T-helper 1 cell (primary cell): ENCODE measurements around the gene IGFBP1.
"Not testable (repeated sequence)": the region's sequence is repeated elsewhere in the genome, so short reads cannot be mapped to it uniquely, and the experiment has no call there.

Source experiments
- DNase-seq, 5 donors: peaks; one replicate each; pipeline ENCODE4 v3.0.0-alpha.2; 2012 to 2020
- total RNA-seq, 4 donors: gene quantifications; one replicate each; lab custom pipeline; 2026; lab: John Stamatoyannopoulos, UW

The IGFBP1 gene
- total RNA-seq, result 0 reads per million in 4 donors

DNA sequence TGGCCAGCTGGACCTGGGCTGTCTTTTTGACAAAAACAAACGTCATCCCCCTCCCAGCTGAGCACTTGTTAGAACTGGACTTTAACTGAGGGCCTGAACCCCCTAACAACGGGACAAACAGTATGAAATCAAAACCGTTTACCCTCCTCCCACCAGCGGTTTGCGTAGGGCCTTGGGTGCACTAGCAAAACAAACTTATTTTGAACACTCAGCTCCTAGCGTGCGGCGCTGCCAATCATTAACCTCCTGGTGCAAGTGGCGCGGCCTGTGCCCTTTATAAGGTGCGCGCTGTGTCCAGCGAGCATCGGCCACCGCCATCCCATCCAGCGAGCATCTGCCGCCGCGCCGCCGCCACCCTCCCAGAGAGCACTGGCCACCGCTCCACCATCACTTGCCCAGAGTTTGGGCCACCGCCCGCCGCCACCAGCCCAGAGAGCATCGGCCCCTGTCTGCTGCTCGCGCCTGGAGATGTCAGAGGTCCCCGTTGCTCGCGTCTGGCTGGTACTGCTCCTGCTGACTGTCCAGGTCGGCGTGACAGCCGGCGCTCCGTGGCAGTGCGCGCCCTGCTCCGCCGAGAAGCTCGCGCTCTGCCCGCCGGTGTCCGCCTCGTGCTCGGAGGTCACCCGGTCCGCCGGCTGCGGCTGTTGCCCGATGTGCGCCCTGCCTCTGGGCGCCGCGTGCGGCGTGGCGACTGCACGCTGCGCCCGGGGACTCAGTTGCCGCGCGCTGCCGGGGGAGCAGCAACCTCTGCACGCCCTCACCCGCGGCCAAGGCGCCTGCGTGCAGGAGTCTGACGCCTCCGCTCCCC lies at the start of gene IGFBP1:
IGFBP1 (plus strand) TSS at position 304 of the 808 bp plus-strand sequence; CDS start at position 469, 165 bp downstream.
- DNase-seq, result no peak

DNA sequence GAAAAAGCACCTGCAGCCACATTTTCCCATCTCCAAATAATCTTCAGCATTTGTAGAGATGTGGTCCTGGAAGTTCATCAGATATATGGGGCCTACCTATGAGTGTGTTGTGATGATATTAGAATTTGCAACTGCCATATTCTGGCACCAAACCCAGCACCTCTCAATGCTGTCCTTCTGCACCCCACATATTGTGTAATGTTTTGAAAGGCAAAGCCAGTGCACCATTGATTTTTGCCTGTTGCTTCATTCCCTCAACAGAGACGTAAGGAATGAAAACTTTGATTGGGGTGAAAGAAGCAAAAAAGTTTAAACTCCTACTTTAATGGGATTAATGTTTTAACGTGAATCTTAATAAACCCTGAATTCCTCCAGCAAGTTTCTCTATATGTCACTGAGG lies 49.4 kb upstream of the IGFBP1 start:
- not testable (repeated sequence) for DNase-seq

DNA sequence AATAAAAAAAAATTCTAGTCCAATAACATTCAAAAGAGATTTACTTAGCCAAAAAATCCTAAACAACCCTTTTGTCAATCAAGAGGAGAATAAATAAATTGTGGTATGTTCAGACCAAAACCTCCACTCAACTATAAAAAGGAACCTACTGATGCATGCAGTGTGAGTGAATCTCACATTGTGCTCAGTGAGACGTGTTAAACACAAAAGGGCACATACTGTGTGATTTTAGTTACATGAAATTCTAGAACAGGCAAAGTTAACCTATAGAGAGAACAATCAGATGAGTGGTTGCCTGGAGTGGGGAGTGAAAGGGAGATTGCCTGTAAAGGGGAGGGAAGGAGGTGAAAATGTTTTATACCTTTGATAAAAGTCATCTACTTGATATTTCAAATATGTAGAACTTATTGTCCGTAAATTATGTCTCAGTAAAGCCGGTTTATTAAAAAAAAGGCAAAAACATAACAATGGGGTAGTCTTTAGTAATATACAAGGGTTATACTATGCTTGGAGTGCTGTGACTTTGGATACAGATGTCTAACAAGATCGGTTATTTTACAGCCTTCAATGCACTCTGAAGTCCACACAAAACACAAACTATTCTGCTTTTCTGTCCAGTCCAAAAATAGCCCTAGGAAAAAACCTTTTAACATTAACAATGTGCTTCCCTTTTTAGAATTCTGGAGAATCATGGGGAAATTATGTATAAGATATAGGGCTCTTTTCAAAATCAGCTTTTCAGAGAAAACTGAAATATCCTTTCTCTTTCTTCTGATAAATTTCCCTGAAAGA lies 46.2 kb upstream of the IGFBP1 start:
- not testable (repeated sequence) for DNase-seq

DNA sequence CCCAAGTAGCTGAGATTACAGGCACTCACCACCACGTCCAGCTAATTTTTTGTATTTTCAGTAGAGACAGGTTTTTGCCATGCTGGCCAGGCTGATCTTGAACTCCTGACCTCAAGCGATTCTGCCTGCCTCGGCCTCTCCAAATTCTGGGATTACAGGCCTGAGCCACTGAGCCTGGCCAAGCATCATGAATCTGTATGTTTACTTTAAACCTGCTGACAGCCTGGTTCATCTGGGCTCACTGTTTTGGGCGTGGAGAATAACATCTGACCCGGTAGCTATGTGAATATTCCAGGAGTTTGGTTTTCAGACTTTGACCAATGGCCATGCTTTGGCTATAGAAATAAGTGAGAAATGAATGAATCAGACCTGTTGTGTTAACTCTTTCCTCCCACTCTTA lies 41.8 kb upstream of the IGFBP1 start:
- DNase-seq, result not testable (repeated sequence)

DNA sequence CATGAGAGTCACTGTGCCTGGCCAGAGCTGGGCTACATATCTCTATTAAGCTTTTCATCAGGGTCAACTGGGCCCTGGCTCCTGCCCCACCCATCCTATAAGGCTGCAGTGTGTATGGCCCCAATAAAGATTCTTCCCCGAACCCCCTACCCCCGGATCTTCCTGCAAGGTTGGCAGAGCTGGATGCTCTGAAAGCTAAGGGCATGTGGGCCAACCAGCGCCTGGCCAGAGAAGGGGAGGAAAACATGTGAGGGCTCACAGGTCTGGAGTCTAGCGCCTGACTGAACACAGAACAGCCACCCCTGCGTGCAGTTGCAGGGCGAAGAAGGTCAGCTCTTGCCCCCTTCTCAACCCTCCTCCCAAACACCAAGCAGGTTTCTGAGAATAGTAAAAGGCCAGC lies 39.6 kb upstream of the IGFBP1 start:
- not testable (repeated sequence) for DNase-seq

DNA sequence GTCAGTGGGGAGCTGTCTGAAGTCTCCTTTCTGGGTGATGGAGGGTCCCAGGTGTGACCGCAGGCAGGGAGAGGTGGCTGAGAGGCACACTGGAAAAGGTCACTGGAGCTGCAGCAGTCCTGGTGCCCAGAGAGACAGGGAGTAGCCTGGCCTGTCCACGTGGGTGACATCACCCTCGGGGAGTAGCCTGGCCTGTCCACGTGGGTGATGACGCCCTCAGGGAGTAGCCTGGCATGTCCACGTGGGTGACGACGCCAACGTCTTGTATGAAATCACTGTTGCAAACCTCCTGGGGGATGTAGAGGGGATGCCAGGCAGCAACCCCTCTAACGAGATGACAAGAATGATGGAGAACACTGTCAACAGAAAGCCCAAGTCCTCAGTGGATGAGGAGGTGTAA lies 35.3 kb upstream of the IGFBP1 start:
- DNase-seq, result not testable (repeated sequence)

DNA sequence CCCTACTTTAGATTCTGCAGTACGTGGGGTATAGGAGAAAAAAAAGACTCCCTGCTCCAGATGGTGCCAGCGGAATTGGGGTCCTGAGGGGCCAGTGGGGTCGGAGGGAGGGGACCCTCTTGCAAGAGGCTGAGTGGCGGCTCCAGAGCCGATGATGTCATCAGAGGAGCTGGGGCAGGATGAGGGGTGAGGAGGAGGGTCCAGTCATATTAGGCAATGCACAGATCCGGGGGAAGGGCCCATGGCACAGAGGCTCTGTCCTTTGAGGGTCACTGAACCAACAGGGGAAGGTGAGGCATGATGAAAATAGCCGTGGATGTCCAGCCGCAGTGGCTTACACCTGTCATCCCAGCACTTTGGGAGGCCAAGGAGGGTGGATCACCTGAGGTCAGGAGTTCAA lies 34.8 kb upstream of the IGFBP1 start:
- DNase-seq, result not testable (repeated sequence)

DNA sequence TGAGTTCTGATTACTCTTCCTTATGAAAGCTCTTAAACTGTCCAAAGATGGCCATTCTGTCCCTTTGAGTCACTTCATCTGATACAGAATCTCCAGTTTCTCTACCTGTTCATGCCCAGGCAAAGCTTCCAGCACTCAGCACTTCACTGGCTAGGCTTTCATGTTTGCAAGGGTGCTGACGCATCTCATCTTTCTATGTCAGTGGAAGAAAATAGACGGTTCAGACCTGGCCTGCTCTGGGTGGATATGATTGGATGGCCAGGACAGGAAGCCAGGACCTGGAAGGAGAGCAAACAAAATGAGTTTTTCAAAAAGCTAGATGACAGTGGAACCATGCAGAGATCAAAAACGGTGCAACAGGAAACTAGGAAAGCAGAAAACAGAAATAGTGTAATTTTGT lies 32.6 kb upstream of the IGFBP1 start:
- not testable (repeated sequence) for DNase-seq

DNA sequence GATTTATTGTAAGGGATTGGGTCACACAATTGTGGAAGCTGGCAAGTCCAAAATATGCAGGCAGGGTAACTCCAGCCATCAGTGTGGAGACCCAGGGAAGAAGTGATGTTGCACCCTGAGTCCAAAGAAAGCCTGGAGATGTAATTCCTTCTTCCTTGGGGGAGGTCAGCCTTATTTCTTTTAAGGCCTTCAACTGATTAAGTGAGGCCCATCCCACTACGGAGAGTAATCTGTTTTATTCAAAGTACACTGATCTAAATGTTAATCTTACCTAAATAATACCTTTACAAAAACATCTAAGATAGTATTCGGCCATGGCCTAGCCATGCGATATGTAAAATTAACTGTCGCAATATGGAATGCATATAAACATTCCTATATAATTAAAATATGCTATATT lies 31.4 kb upstream of the IGFBP1 start:
- DNase-seq, result not testable (repeated sequence)

DNA sequence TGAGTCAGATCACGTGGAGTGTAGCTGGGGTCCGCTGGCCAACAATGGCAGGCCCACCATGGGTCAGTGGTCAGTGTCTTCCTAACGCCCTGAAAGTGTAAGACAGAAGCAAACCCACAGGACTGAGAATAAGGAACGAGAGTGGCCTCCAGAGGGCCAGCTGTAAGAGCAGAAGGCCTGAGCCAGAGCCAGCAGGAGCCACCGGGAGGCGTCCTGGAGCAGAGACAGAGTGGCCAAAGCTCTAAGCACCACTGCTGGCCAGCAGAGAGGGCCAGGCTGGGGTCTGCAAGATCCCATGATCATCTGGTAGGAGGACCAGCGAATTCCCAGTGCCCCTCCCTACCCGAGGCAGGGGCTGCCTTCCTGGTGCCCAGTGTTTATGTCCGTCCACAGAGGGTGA lies 24.6 kb upstream of the IGFBP1 start:
- no peak for DNase-seq

DNA sequence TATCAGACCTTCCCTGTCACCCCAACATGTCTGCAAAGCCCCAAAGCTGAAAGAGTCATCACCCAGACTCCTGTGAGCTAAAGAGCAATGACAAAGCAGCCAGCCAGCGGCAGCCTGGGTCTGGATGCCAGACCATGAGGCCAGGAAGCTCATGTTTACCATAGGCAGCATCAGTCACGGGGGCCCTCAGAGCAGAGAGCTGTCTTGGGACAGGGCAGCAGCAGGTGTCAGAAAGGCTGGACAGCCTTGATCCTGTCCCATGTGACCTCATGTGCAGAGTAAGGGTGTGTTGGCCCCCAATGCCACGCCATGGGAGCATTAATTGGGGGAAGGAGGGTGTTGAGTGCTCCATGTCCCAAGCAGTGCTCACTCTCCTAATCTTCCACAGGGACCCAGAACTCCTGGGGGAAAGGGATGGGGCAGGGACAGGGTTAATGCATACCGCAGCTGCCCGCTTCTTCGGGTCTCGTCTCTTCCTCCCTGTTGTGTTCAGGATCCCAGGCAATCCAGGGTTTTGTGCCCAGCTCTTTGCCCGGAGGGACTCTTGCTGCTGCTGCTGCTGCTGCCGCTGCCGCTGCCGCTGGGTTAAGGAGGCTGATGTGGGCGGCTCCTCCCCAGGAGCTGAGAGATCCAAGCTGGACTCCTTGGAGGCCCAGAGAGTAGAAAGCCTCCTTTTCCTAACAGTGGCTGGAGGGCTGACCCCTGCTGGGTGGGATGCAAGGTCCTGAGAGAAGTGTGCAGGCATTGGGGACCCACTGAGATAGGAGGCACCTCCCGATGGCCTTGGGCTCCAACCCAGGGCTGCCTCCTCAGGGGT lies 22.5 kb upstream of the IGFBP1 start:
- DNase-seq, result no peak

DNA sequence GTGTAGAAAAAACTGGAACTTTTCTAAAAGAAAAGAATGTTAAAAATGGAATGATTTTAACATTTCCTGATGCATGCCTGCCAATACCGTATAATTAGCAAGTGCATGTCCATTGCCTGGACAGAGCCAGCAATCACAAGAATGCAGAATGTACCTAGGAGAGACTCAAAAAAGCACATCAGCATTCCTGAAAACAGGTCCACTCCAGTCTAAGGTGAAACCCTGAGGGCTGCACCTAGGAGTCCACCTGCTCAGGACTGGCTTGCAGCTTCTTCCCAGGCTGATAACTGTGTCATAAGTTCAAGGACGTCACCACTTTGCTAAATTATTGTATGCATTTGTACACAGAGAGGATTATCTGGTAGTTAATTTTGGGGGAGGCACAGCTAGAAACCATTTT lies 20.8 kb upstream of the IGFBP1 start:
- DNase-seq, result no peak

DNA sequence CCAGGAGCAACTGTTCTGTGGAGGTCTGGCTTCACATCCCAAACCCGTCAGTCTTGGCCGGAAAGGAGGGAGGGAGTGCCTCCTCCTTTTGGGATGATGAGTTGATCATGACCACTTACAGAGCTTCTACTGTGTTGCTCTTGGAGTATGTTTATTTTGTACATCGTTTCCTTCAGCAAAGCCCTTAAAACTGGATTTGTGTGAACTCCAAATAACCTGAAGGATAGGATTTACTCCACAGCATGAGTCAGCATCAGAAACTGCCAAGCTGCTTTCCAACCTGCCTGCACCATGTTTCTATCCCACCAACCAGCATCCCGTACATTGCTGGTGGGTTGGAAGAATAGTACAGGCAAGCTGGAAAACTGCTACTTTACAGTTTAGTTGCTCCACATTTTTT lies 18.9 kb upstream of the IGFBP1 start:
- DNase-seq, result no peak

DNA sequence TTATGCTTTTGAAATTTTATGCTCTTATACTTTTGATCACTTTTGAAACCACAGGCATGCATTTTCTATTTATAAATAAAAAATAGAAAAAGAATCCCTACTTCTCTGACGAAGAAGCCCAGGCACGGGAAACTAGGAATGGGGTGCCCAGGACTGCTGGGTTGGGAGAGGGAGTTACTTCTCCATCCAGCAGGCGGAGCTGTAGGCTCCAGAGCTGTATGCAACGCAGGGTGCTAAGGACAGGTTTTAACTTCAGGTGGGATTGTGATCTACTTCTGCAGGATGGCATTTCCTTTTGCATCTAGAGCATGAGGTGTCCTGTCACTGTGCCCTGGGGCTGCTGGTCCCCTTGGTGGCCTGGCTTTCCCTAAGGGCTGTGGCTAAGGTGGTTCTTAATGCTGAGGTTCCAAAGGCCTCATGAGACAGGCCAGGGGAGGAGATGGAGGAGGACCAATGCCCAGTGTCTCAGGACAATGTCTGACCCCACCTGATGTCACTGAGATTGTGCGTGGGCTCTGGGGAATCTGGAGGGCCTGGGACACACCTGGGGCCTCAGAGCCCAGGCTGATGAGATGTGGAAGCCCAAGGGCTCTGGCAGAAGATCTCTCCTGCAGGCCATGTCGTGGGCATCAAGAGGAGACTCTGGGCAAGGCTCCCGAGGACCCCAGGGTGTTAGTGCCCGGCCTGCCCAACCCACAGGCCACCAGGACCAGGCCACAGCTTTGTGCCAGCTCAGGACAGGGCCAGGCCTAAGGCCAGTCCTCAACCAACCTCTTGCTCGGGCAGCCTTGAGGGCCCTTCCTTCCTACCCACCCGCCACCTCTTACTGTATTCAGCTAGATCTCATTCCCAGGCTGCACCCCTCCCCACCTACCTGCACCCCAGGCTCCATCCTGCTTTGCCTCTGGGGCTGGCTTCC lies 15.9 kb upstream of the IGFBP1 start:
- DNase-seq, result no peak

DNA sequence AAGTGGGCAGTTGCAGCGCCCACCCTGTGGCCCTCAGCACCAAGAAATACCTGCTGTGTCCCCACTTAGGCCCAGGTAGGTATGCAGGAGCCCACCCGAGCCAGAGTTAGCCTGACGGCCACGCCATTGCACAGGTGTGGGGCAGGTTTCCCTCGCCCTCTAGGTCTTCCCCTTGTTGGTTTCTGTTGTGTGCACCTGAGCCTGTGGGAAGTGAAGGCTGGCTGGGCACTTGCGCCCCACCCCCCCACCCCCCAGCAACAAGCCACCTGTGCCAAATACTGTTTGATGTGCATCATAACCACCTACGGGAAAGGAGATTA lies 15.3 kb upstream of the IGFBP1 start, which contains the start of gene CCDC201:
CCDC201 (minus strand) TSS at position 48 of the 320 bp plus-strand sequence. CDS start 75 bp downstream, outside the sequence.
- no peak for DNase-seq

DNA sequence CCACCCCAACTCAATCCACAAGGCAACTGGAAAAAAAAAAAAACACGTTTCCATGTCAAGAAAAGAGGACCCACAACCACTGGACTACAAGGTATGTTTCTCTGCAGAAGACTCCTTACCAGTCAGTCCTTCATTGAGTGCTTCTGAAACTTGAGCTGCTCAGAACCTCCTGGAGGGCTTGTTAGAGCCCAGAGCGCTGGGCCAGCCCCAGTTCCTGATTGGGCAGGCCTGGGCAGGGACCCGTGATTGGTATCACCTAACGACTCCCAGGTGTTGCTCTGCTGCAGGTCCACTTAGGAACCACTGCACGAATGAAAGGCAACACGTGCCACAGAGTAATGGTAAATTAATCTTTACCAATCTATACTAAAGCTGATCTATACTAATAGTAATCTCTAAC lies 14.9 kb upstream of the IGFBP1 start:
- DNase-seq, result no peak

DNA sequence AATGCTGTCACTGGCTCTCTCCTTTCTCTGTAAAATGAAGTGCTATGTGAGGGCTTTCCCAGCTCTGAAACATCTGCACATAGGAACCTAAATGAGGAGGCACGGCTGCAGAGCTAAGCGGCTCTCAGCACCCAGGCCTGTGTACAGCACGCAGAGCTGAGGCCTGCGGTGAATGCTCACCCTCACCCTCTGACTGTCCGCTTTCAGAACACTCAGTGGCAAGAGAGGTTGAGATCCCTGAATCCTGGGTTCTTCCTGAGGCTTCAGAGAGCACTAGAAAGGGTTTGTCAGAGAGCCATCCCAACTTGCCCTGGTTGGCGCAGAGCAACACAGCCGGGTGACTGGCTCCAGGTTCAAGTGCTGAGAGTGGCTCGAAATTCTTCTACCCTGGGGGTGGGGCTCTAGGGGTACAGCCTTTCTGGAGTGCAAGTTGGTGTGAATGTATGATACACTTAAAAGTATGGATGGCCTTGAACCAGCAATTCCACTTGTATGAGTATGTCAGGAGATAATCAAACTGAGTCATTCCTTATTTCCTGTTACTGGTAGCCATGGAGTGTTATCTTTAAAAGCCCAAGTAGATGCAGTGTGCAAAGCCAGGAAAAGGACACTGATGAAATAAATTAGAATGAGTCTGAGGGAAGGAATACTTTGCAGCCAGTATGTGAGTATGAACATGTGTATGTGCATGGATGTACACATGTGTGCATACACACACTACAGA lies 13.7 kb upstream of the IGFBP1 start:
- DNase-seq, result no peak

DNA sequence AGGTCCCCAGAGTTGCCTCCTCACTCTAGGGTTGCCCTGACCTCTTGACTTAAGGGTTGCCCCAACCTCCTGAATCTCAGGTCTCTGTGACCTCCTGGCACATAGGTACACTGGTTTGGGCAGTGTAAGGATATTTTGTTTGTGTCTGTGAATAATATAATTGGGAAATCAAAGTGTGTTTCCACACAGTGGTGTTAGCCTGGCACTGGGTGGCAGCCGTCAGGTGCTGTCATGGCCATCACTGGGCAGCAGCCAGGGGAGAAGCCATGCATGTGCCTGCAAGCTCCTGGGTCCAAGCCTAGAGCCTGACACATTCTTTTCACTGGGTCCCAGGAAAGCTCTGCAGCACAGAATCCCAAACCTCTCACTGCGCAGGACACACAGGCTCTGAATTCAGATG lies 11.8 kb upstream of the IGFBP1 start:
- DNase-seq, result no peak

DNA sequence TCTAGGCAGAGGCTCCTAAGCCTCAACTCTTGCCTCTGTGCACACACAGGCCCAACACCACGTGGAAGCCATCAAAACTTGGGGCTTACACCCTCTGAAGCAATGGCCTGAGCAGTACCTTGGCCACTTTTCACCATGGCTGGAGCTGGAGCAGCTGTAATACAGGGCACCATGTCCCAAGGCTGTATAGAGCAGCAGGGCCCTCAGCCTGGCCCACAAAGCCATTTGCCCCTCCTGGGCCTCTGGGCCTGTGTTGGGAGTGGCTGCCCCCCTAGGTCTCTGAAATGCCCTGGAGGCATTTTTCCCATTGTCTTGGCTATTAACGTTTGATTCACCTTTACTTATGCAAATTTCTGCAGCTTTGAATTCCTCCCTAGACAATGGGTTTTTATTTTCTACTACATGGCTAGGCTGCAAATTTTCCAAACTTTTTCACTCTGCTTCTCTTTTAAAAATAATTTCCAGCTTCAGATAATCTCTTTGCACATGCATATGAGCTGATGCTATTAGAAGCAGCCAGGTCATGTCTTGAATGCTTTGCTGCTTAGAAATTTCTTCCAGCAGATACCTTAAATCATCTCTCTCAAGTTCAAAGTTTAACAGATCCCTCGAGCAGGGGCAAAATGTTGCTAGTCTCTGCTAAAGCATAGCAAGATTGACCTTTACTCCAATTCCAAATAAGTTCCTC lies 9.7 kb upstream of the IGFBP1 start:
- DNase-seq, result no peak

DNA sequence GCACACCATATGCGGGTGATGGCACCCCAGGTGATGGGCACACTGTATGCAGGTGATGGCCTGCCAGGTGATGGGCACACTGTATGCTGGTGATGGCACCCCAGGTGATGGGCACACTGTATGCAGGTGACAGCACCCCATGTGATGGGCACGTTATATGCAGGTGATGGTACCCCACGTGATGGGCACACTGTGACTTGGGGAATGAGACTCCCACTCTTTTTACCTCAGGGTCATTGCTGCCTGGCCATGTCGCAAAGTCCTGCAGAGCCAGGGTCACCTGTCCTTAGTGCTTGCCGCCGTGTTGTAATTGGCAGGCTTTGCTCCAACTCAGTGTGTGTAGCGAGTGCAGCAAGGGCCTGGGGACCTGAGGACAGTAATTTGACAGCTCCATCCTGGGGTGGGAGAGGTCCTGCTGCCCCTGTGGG lies 7.8 kb upstream of the IGFBP1 start:
- no peak for DNase-seq
